Cardiac atrium fibroblast (primary cell): ENCODE data around the gene CTNND2. TPM values are rescaled to one million over a fixed set of nuclear protein-coding genes. Genes with fewer than 3 reads are reported as not detected.

Experiments used
- total RNA-seq: library from RNA; depleted of rRNA; stranded (reverse); fragments of >200 nt; gene quantifications from 2 replicates; pipeline ENCODE4 v1.2.3, GENCODE V29; 2015

The CTNND2 gene, protein sequence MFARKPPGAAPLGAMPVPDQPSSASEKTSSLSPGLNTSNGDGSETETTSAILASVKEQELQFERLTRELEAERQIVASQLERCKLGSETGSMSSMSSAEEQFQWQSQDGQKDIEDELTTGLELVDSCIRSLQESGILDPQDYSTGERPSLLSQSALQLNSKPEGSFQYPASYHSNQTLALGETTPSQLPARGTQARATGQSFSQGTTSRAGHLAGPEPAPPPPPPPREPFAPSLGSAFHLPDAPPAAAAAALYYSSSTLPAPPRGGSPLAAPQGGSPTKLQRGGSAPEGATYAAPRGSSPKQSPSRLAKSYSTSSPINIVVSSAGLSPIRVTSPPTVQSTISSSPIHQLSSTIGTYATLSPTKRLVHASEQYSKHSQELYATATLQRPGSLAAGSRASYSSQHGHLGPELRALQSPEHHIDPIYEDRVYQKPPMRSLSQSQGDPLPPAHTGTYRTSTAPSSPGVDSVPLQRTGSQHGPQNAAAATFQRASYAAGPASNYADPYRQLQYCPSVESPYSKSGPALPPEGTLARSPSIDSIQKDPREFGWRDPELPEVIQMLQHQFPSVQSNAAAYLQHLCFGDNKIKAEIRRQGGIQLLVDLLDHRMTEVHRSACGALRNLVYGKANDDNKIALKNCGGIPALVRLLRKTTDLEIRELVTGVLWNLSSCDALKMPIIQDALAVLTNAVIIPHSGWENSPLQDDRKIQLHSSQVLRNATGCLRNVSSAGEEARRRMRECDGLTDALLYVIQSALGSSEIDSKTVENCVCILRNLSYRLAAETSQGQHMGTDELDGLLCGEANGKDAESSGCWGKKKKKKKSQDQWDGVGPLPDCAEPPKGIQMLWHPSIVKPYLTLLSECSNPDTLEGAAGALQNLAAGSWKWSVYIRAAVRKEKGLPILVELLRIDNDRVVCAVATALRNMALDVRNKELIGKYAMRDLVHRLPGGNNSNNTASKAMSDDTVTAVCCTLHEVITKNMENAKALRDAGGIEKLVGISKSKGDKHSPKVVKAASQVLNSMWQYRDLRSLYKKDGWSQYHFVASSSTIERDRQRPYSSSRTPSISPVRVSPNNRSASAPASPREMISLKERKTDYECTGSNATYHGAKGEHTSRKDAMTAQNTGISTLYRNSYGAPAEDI (N-terminal part only)
- total RNA-seq: not detected in 2 replicates

DNA sequence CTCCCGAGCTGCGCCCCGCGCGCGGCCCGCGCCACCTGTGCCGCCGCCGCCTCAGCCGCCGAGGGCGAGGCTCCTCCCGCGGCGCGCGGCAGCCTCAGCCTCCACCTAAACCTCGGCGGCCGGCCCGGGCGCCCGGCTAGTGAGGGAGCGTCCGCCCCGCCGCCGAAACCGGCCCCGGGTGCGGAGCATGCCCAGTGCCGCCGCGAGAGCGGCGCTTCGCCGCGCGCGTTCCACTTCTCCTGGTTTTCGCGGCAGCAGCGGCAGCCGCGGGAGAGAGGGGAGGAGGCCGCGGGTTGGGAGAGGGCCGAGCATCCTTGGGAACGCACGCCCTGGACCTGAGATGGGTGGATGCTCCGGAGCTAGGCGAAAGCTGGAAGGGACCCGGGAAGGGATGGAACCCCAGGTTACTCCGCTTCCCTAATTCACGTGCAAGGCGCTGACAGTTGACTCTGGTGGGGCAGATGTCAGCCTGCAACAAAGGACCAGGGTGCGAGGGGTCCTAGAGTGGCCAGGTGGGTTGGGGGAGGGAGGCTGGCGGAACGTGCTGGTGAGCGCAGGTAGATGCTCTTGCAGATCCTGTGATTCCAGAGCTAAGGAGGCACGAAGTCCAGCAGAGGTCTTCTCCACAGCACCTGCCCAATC is at the start of gene CTNND2:
TSS of gene CTNND2 (minus strand) at position 182 of the 642 bp plus-strand sequence. CDS start 593 bp downstream, outside the sequence.

